OCI-LY1 (cell line): ENCODE measurements around the gene BROX.

Source experiments
- H2AFZ ChIP-seq: fragments of 200-600 bp; sonication (generic), shearing (Covaris generic); 2 replicates; pipeline ENCODE4 v1.6.0; 2014; ENCODE audit warnings: antibody characterized with exemption, mild to moderate bottlenecking, low read length
- H3F3A ChIP-seq: fragments of 200-600 bp; sonication (generic), shearing (Covaris generic); 2 replicates; pipeline ENCODE4 v1.6.0; 2014; ENCODE audit warnings: mild to moderate bottlenecking, antibody characterized with exemption, low read length, moderate library complexity; ENCODE audit not compliant: insufficient read depth
- H3K27ac ChIP-seq: fragments of 200-600 bp; sonication (generic); 2 replicates; pipeline ENCODE4 v1.5.1; 2014; ENCODE audit warnings: low read length, mixed run types, mild to moderate bottlenecking, low read depth; ENCODE audit not compliant: poor library complexity, severe bottlenecking
- H3K27me3 ChIP-seq: fragments of 200-600 bp; sonication (generic); 2 replicates; pipeline ENCODE4 v1.6.0; 2014; ENCODE audit warnings: antibody characterized with exemption, mild to moderate bottlenecking, low read length, moderate library complexity; ENCODE audit not compliant: insufficient read depth
- H3K36me3 ChIP-seq: fragments of 200-600 bp; sonication (generic); 2 replicates; pipeline ENCODE4 v1.6.1; 2014; ENCODE audit warnings: mild to moderate bottlenecking, antibody characterized with exemption, low read length, moderate library complexity, mixed read lengths; ENCODE audit not compliant: insufficient read depth
- H3K4me1 ChIP-seq: fragments of 200-600 bp; sonication (generic); 2 replicates; pipeline ENCODE4 v1.5.1; 2014; ENCODE audit warnings: mild to moderate bottlenecking, low read length, moderate library complexity; ENCODE audit not compliant: insufficient read depth, severe bottlenecking
- H3K4me2 ChIP-seq: fragments of 200-600 bp; sonication (generic), shearing (Covaris generic); 2 replicates; pipeline ENCODE4 v1.6.1; 2014; ENCODE audit warnings: low read length
- H3K4me3 ChIP-seq: fragments of 200-600 bp; sonication (generic); 2 replicates; pipeline ENCODE4 v1.5.1; 2014; ENCODE audit warnings: low read length, low read depth, mild to moderate bottlenecking, mixed read lengths; ENCODE audit not compliant: poor library complexity, severe bottlenecking
- H3K79me2 ChIP-seq: fragments of 200-600 bp; shearing (Covaris generic); 2 replicates; pipeline ENCODE4 v1.6.1; 2016; ENCODE audit warnings: mixed run types, low read length, mixed read lengths; ENCODE audit not compliant: insufficient read depth
- H3K9ac ChIP-seq: fragments of 200-600 bp; sonication (generic), shearing (Covaris generic); 2 replicates; pipeline ENCODE4 v1.6.1; 2014; ENCODE audit warnings: mild to moderate bottlenecking, low read length, mixed read lengths
- H3K9me2 ChIP-seq: fragments of 200-600 bp; sonication (generic), shearing (Covaris generic); 2 replicates; pipeline ENCODE4 v1.6.1; 2014; ENCODE audit warnings: low read depth, mild to moderate bottlenecking, low read length, mixed read lengths
- H3K9me3 ChIP-seq: fragments of 200-600 bp; shearing (Covaris generic); 2 replicates; pipeline ENCODE4 v1.6.1; 2014; ENCODE audit warnings: low read length, mixed read lengths
- H4K20me1 ChIP-seq: fragments of 200-600 bp; sonication (generic), shearing (Covaris generic); 2 replicates; pipeline ENCODE4 v1.6.0; 2016; ENCODE audit warnings: mild to moderate bottlenecking, low read length; ENCODE audit not compliant: insufficient read depth
- CTCF ChIP-seq: fragments of 200-600 bp; sonication (generic), shearing (Covaris generic); IDR thresholded peaks from 2 replicates; pipeline ENCODE4 v1.5.1; 2017; ENCODE audit warnings: mild to moderate bottlenecking, antibody characterized with exemption, low read length, moderate library complexity, mixed read lengths
- EZH2 ChIP-seq: fragments of 200-600 bp; sonication (generic), shearing (Covaris generic); IDR thresholded peaks from 2 replicates; pipeline ENCODE4 v1.8.0; 2017; ENCODE audit warnings: borderline replicate concordance, mixed run types, mild to moderate bottlenecking, antibody characterized with exemption, low read length, moderate library complexity, mixed read lengths

The BROX gene

GRCh38 chr1:222706815-222707214 is 5.5 kb upstream of the BROX start:
- no peak overlapping the region for H3K9ac ChIP-seq
- H3K27me3 ChIP-seq = no peaks in the 10 kb centered on the region
- peaks cover 15% of the 10 kb centered on the region for H3K9me3 ChIP-seq
- H3K4me1 ChIP-seq = peaks cover 15% of the 10 kb centered on the region
- TF ChIP-seq EZH2 = no peak
- TF ChIP-seq CTCF = no peak
- H4K20me1 ChIP-seq = no peaks in the 10 kb centered on the region
- H3K9me2 ChIP-seq = no peaks in the 10 kb centered on the region
- no peak overlapping the region for H3K4me2 ChIP-seq
- H2AFZ ChIP-seq = no peak overlapping the region
- 0 out of 2 replicates have a peak, but pooled peaks cover 17% of the 10 kb centered on the region for H3K79me2 ChIP-seq
- no peak overlapping the region for H3K27ac ChIP-seq
- H3K4me3 ChIP-seq = no peak overlapping the region
- peaks cover 3% of the 10 kb centered on the region; the same call in 1 of the 2 replicates for H3F3A ChIP-seq
- peaks cover 18% of the 10 kb centered on the region for H3K36me3 ChIP-seq

GRCh38 chr1:222709700-222710153 is 2.6 kb upstream of the BROX start:
- 0 out of 2 replicates have a peak, but pooled peaks cover 11% of the 10 kb centered on the region for H3K79me2 ChIP-seq
- TF ChIP-seq EZH2 (no peak), CTCF (no peak)
- no peak overlapping the region for H2AFZ ChIP-seq
- H4K20me1 ChIP-seq = no peaks in the 10 kb centered on the region
- peak overlapping the region; percentile 88; the same call in 1 of the 2 replicates for H3K4me2 ChIP-seq
- H3K27me3 ChIP-seq = no peaks in the 10 kb centered on the region
- no peak overlapping the region for H3K4me3 ChIP-seq
- H3K36me3 ChIP-seq = peaks cover 1% of the 10 kb centered on the region; the same call in 1 of the 2 replicates
- no peaks in the 10 kb centered on the region for H3K9me2 ChIP-seq
- no peak overlapping the region for H3K9ac ChIP-seq
- H3K9me3 ChIP-seq = peaks cover 6% of the 10 kb centered on the region
- peaks cover 20% of the 10 kb centered on the region for H3K4me1 ChIP-seq
- H3K27ac ChIP-seq = no peak overlapping the region
- peaks cover 3% of the 10 kb centered on the region; the same call in 1 of the 2 replicates for H3F3A ChIP-seq

DNA sequence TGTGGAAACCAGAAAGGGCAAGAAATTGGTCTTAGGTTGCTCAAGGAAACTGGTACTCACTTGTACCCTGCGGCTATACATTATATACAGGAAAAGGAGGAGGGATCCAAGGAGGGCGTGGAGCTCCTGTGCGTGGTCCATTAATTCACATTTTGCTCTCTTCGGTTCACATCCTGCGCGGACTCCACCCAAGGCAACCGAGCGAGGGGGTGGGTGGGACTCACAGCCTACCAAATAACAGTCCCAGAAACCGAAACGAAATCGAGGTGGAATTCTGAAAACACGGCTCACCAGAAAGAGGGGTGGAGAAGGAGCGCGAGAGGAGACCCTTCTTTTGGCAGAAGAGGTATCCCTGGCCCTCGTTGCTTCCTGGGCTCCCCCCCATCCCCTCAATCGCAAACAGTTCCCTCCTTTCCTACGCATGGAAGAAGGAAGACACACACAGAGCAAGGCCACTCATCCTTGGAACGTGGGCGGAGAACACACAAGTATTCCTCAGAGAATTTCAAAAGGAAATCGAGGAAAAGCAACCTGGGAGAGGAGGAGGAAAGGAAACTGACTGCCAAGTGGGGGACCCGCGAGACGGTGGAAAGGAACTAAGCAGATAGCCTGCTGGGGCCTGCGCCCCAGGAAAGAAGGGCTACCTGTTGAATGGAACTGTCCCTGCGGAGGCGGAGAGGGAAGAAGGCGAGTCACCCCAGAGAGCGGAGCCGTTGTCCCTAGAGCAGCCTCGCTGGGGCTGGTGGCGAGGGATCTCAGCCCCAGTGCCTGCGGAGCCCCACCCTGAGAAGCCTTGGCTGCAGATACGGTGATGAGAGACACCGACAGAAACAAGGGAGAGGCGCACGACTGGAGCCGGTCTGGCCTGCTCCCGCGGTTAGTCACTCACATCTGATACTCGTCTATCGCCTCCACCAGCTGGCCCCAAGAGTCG is 778 bp upstream of the BROX start:
- Histone ChIP-seq H3K4me3 (peak overlapping the region; percentile 83), H3K27ac (peak overlapping the region; percentile 20), H3K9me3 (no peaks in the 10 kb centered on the region), H3K79me2 (0 out of 2 replicates have a peak, but pooled peaks cover 7% of the 10 kb centered on the region), H3K36me3 (peaks cover 5% of the 10 kb centered on the region; the same call in 1 of the 2 replicates), H3K9ac (peak overlapping the region; percentile 88), H4K20me1 (no peaks in the 10 kb centered on the region), H3K4me1 (peaks cover 20% of the 10 kb centered on the region), H3K27me3 (no peaks in the 10 kb centered on the region), H3K4me2 (peak overlapping the region; percentile 88), H3F3A (no peaks in the 10 kb centered on the region), H3K9me2 (no peaks in the 10 kb centered on the region), H2AFZ (no peak overlapping the region)
- TF ChIP-seq EZH2 = no peak
- no peak for TF ChIP-seq CTCF
